IMR-90 (cell line): ENCODE results near the gene C10orf105. TPM values are rescaled to one million over a fixed set of nuclear protein-coding genes. Genes with fewer than 3 reads are reported as not detected.
A peak's percentile ranks its signal among the peaks of the same experiment; 100 is the strongest.

Experiments used
- ATAC-seq: fragments of 200-7000 bp; cut with Tn5 transposase; 2 replicates; pipeline ENCODE4 v1.9.1; 2020; ENCODE audit warnings: low read depth, mild to moderate bottlenecking, moderate library complexity
- BruUV-seq: library from RNA; stranded (reverse); fragments of 400-500 nt; replicated peaks from 2 replicates; lab custom pipeline; 2021; lab: Mats Ljungman, UMichigan
- CTCF ChIA-PET: fragments of 300-600 bp; formaldehyde crosslinking; extraction: SDS; loops from one replicate; lab custom pipeline; 2021; ENCODE audit warnings: antibody characterized with exemption; lab: Yijun Ruan, JAX
- POLR2A ChIA-PET: fragments of 300-600 bp; sonication (Branson Sonifier 250); formaldehyde crosslinking; loops from one replicate; lab custom pipeline; 2022; ENCODE audit warnings: antibody characterized with exemption; ENCODE audit not compliant: unreplicated experiment; lab: Charles Lee
- DNase-seq: peaks from one replicate; pipeline ENCODE4 v3.0.0; 2013
- H2AFZ ChIP-seq: replicated peaks from 2 replicates; pipeline ENCODE3; 2013; ENCODE audit warnings: low read length, mild to moderate bottlenecking; ENCODE audit not compliant: poor library complexity
- H2AK5ac ChIP-seq: 2 replicates; pipeline ENCODE4 v1.6.1; 2013; ENCODE audit warnings: low read depth, low read length, inconsistent platforms
- H2AK9ac ChIP-seq: replicated peaks from 2 replicates; pipeline ENCODE3; 2013; ENCODE audit warnings: mild to moderate bottlenecking, low read depth, low read length, moderate library complexity; ENCODE audit not compliant: poor library complexity
- H2BK120ac ChIP-seq: 2 replicates; pipeline ENCODE4 v1.6.1; 2013; ENCODE audit warnings: low read depth, low read length, inconsistent platforms
- H2BK15ac ChIP-seq: 3 replicates; pipeline ENCODE4 v1.6.1; 2013; ENCODE audit warnings: low read depth, low read length, inconsistent platforms
- H2BK20ac ChIP-seq: 2 replicates; pipeline ENCODE4 v1.6.1; 2013; ENCODE audit warnings: low read depth, mild to moderate bottlenecking, inconsistent platforms, low read length, moderate library complexity
- H2BK5ac ChIP-seq: 2 replicates; pipeline ENCODE4 v1.6.1; 2013; ENCODE audit warnings: mild to moderate bottlenecking, low read depth, low read length, inconsistent platforms; ENCODE audit not compliant: poor library complexity, severe bottlenecking
- H3K14ac ChIP-seq: replicated peaks from 2 replicates; pipeline ENCODE4 v1.6.1; 2013; ENCODE audit warnings: low read depth, low read length, inconsistent platforms
- H3K18ac ChIP-seq: 2 replicates; pipeline ENCODE4 v1.6.1; 2013; ENCODE audit warnings: low read depth, low read length, control low read depth
- H3K23ac ChIP-seq: 2 replicates; pipeline ENCODE4 v1.6.1; 2013; ENCODE audit warnings: low read depth, low read length, inconsistent platforms
- H3K27ac ChIP-seq: 2 replicates; pipeline ENCODE4 v1.5.1; 2013; ENCODE audit warnings: mild to moderate bottlenecking, control low read depth, low read length; ENCODE audit not compliant: insufficient read depth
- H3K27me3 ChIP-seq: 2 replicates; pipeline ENCODE4 v1.6.1; 2013; ENCODE audit warnings: low read length; ENCODE audit not compliant: control insufficient read depth, insufficient read depth
- H3K36me3 ChIP-seq: 2 replicates; pipeline ENCODE4 v1.6.1; 2013; ENCODE audit warnings: low read length, mixed read lengths; ENCODE audit not compliant: control insufficient read depth, insufficient read depth
- H3K4ac ChIP-seq: 2 replicates; pipeline ENCODE4 v1.6.1; 2013; ENCODE audit warnings: low read depth, low read length, inconsistent platforms
- H3K4me1 ChIP-seq: 2 replicates; pipeline ENCODE4 v1.6.1; 2013; ENCODE audit warnings: low read length, mixed read lengths; ENCODE audit not compliant: control insufficient read depth, insufficient read depth
- H3K4me2 ChIP-seq: 2 replicates; pipeline ENCODE4 v1.6.1; 2013; ENCODE audit warnings: low read depth, mild to moderate bottlenecking, control low read depth, low read length, moderate library complexity
- H3K4me3 ChIP-seq: 2 replicates; pipeline ENCODE4 v1.5.1; 2013; ENCODE audit warnings: low read depth, mild to moderate bottlenecking, control low read depth, low read length, moderate library complexity; ENCODE audit not compliant: insufficient read depth
- H3K56ac ChIP-seq: 2 replicates; pipeline ENCODE4 v1.6.1; 2013; ENCODE audit warnings: low read length, inconsistent platforms; ENCODE audit not compliant: insufficient read depth; ENCODE audit errors: extremely low read depth
- H3K79me1 ChIP-seq, 2 experiments: 2 replicates each; pipeline ENCODE4 v1.6.1; 2013; ENCODE audit warnings: low read length in 2 of 2, inconsistent platforms in 1 of 2, low read depth in 1 of 2
- H3K9ac ChIP-seq: 2 replicates; pipeline ENCODE4 v1.6.1; 2013; ENCODE audit warnings: low read depth, low read length, control low read depth
- H3K9me1 ChIP-seq: 2 replicates; pipeline ENCODE4 v1.6.1; 2013; ENCODE audit warnings: low read length, inconsistent platforms; ENCODE audit not compliant: insufficient read depth
- H3K9me3 ChIP-seq: 2 replicates; pipeline ENCODE4 v1.6.1; 2013; ENCODE audit warnings: low read length; ENCODE audit not compliant: control insufficient read depth, insufficient read depth
- H4K20me1 ChIP-seq: 2 replicates; pipeline ENCODE4 v1.6.1; 2013; ENCODE audit warnings: low read length, inconsistent platforms; ENCODE audit not compliant: insufficient read depth
- H4K5ac ChIP-seq: 2 replicates; pipeline ENCODE4 v1.6.1; 2013; ENCODE audit warnings: mild to moderate bottlenecking, low read depth, low read length, control low read depth
- H4K8ac ChIP-seq, 2 experiments: 2 replicates each; pipeline ENCODE4 v1.6.1; 2013; ENCODE audit warnings: low read depth in 2 of 2, low read length in 2 of 2, control low read depth in 1 of 2, inconsistent platforms in 1 of 2
- H4K91ac ChIP-seq: 2 replicates; pipeline ENCODE4 v1.6.1; 2013; ENCODE audit warnings: low read depth, low read length, inconsistent platforms; ENCODE audit not compliant: insufficient read depth
- MAZ ChIP-seq: IDR thresholded peaks from 2 replicates; pipeline ENCODE4 v1.6.1; 2012; ENCODE audit warnings: low read depth, mild to moderate bottlenecking, low read length, improper control_type of control experiment, moderate library complexity, borderline replicate concordance
- RAD21 ChIP-seq: IDR thresholded peaks from 2 replicates; pipeline ENCODE4 v1.6.1; 2012; ENCODE audit warnings: low read length, improper control_type of control experiment
- RCOR1 ChIP-seq: IDR thresholded peaks from 2 replicates; pipeline ENCODE4 v1.6.1; 2012; ENCODE audit warnings: mild to moderate bottlenecking, low read length, improper control_type of control experiment; ENCODE audit not compliant: insufficient replicate concordance
- SMC3 ChIP-seq: fragments of 150-350 bp; IDR thresholded peaks from 2 replicates; pipeline ENCODE4 v1.6.1; 2016; ENCODE audit warnings: low read depth, mild to moderate bottlenecking, antibody characterized with exemption, low read length, moderate library complexity
- WGBS, 2 experiments: methylation state at CpG; one replicate each; pipeline versions ENCODE4 v1.1.5 to v1.1.7; 2013; ENCODE audit warnings: missing lambda C conversion rate in 2 of 2; ENCODE audit not compliant: insufficient read length in 1 of 2; ENCODE audit errors: extremely low coverage in 2 of 2; 5-methylcytosine and 5-hydroxymethylcytosine counted together
- dilution Hi-C: fragments of 300-500 bp; cut with HindIII; formaldehyde crosslinking; loops from one replicate; pipeline ENCODE4 v1.14.3; 2018; ENCODE audit warnings: low sequenced_read_pairs; ENCODE audit not compliant: unreplicated experiment
- in situ Hi-C: fragments of 300-500 bp; cut with MboI; formaldehyde crosslinking; loops from 3 replicates; pipeline ENCODE4 v1.14.3; 2019; ENCODE audit warnings: low sequenced_read_pairs, inconsistent platforms, mixed read lengths
- intact Hi-C: fragments of 100-400 bp; cut with micrococcal nuclease; formaldehyde crosslinking; loops from 2 replicates; pipeline ENCODE4 v1.10.0; 2022
- polyA plus RNA-seq, 3 experiments: library from polyadenylated mRNA; depleted of rRNA; stranded (reverse); fragments of >200 nt; gene quantifications; 2 replicates each; pipeline ENCODE4 v1.2.3, GENCODE V29; 2012; ENCODE audit warnings: low replicate concordance in 1 of 3
- total RNA-seq: library from RNA; depleted of rRNA; stranded (reverse); fragments of >200 nt; gene quantifications from 2 replicates; pipeline ENCODE4 v1.2.3, GENCODE V29; 2012
- TF ChIP-seq, protein P1 (sequence below): conservative IDR thresholded peaks from 2 replicates; pipeline ENCODE4 v1.5.1; 2012; ENCODE audit warnings: mild to moderate bottlenecking, low read depth, low read length, improper control_type of control experiment

Gene C10orf105
- total and polyA plus RNA-seq, 2 of the 4 experiments (the other 2 are of a cell fraction), result under 0.01 TPM; not detected in 1

DNA sequence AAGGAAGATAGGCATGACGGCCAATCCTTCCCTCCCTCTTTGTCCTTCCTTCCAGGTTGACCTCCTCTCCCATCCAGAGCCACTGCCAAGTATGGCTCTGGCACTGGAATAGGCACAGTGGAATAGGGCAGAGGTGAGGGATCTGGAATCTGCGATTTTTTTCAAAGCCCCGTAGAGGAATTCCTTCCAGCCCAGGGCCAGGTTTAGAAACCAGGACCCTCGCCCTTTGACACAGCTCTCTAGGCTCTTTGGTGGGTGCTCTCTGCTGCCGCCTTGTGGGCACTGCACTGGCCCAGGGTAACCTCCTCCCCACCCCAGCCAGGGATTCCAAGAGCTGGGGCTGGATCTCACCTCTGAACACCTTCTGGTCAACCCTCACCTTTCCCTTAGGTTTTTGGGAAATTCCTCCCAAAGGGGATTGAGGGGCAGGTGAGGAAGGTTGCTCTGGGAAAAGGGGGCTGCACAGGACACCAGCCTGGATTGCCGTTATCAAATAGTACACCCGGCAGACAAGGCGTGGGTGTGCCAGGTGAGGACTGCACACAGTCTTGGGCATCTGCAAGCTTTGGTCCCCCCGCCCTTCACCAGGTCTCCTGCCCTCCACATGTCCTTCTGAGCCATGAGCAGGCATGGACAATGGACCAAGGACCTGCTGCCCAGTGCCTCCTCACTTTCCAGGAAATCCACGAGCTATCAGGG lies 22.8 kb downstream of the C10orf105 start:
- Histone ChIP-seq H3K9me3 (no peaks in the 10 kb centered on the region), H3K27me3 (peaks cover 37% of the 10 kb centered on the region), H3K36me3 (no peaks in the 10 kb centered on the region), H2BK20ac (no peak overlapping the region), H3K4me2 (no peak overlapping the region), H3K27ac (no peak overlapping the region), H3K56ac (no peak overlapping the region), H4K5ac (no peak overlapping the region), H2AFZ (no peak overlapping the region), H4K20me1 (no peaks in the 10 kb centered on the region), H2BK15ac (no peak overlapping the region), H3K14ac (no peak overlapping the region), H3K18ac (no peak overlapping the region), H2BK5ac (no peak overlapping the region), H3K4me1 (no peaks in the 10 kb centered on the region), H2BK120ac (no peak overlapping the region), H3K9me1 (no peaks in the 10 kb centered on the region), H4K8ac (no peak overlapping the region), H3K9ac (no peak overlapping the region), H4K91ac (no peak overlapping the region), H2AK5ac (no peak overlapping the region), H3K4ac (no peak overlapping the region), H2AK9ac (no peak overlapping the region), H3K4me3 (no peak overlapping the region), H3K79me1 (no peaks in the 10 kb centered on the region), H3K23ac (no peak overlapping the region)
- ATAC-seq (peak; percentile 89), DNase-seq (no peak)
- dilution Hi-C loops, result no loop called here
- 66% methylated on average over 3 of the region's 10 CpGs; no CpG with 5 or more reads in 1 of the 2 experiments for WGBS, 2 experiments
- in situ Hi-C loops, result no loop called here
- ChIA-PET CTCF (interaction anchor here (0.6 to 1.8 kb wide), 9 partner anchors 9 to 371 kb away, joined by 3 to 6 read pairs (median 5); no protein-coding TSS in a partner anchor), POLR2A (no interaction called here)
- BruUV-seq, result no TSS peak
- peak; percentile 50 for TF ChIP-seq RAD21
- TF ChIP-seq, protein P1, sequence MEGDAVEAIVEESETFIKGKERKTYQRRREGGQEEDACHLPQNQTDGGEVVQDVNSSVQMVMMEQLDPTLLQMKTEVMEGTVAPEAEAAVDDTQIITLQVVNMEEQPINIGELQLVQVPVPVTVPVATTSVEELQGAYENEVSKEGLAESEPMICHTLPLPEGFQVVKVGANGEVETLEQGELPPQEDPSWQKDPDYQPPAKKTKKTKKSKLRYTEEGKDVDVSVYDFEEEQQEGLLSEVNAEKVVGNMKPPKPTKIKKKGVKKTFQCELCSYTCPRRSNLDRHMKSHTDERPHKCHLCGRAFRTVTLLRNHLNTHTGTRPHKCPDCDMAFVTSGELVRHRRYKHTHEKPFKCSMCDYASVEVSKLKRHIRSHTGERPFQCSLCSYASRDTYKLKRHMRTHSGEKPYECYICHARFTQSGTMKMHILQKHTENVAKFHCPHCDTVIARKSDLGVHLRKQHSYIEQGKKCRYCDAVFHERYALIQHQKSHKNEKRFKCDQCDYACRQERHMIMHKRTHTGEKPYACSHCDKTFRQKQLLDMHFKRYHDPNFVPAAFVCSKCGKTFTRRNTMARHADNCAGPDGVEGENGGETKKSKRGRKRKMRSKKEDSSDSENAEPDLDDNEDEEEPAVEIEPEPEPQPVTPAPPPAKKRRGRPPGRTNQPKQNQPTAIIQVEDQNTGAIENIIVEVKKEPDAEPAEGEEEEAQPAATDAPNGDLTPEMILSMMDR, result peak; percentile 63
- peak; percentile 57; the same call in 1 of the 2 replicates for TF ChIP-seq SMC3
- 0 out of 2 replicates have a peak, but pooled peaks have one; percentile 20 for TF ChIP-seq MAZ
- no peak for TF ChIP-seq RCOR1
- intact Hi-C loops, result loop anchor here (2.0 to 5.0 kb wide), 3 partner anchors 76 to 382 kb away; partner anchors contain the start of gene VSIR
